ENCODE measurements around the gene SLC44A5.

GRCh38 chr1:75208862-75209261, 402.1 kb downstream of the SLC44A5 start:
- TF ChIP-seq CTCF (IDR thresholded peaks at IDR 0.05) (no peak), EP300 (IDR thresholded peaks at IDR 0.05) (no peak)

Measured in suprapubic skin (tissue), 3 donors.